ENCODE measurements around the gene RAI1. TPM values are rescaled to one million over a fixed set of nuclear protein-coding genes. Genes with fewer than 3 reads are reported as not detected.
A peak's percentile ranks its signal among the peaks of the same experiment; 100 is the strongest.

The RAI1 gene
- total RNA-seq, 1 experiment from 2014 or later = 46.8 TPM

DNA sequence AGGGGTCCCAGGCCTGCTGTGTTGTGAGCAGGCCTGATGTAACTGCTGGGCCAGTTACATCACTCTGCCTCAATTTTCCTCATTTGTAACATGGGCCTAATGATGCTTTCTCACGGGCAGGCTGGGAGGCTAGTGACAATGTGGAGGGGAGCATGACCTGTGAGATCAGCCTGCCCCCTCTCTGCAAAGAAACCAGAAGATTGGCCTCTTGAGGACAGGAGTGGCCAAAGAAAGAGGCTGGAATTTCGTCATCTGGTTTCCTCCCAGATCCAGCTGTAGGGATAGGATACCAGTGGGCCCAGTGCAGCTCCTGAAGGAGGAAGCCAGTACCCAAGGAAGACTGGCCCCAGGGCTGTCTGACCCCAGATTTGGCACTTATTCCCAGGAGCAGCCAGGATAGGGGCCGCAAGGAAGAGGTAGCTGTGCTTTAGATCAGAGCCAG lies 156.1 kb downstream of the RAI1 start:
- Histone ChIP-seq H3K4me3 (ENCODE audit: low read depth, low read length, poor library complexity, severe bottlenecking) (peak overlapping the region; percentile 96), H3K27ac (ENCODE audit: low read depth, low read length, poor library complexity, severe bottlenecking) (peak overlapping the region; percentile 100), H3K4me1 (ENCODE audit: insufficient read depth, low read length, poor library complexity, severe bottlenecking) (peaks cover 71% of the 10 kb centered on the region), H3K36me3 (ENCODE audit: insufficient read depth, low read length, poor library complexity, severe bottlenecking) (peaks cover 4% of the 10 kb centered on the region), H3K9me3 (ENCODE audit: low read depth, low read length, poor library complexity, severe bottlenecking) (no peaks in the 10 kb centered on the region), H3K27me3 (replicated peaks; ENCODE audit: insufficient read depth, low read depth, low read length, poor library complexity) (no peaks in the 10 kb centered on the region)
- POLR2A ChIA-PET (ENCODE audit: low non-redundant PET) = interaction anchor here (0.5 kb wide), 1 partner anchor 12 kb away, joined by 3 read pairs; no protein-coding TSS in a partner anchor
- DNase-seq (ENCODE audit: low spot score) = no peak
- CTCF ChIA-PET = no interaction called here
- BruUV-seq (replicated peaks) = TSS peak; percentile 70
- intact Hi-C loops (cut with micrococcal nuclease; ENCODE audit: unreplicated experiment) = no loop called here
- TF ChIP-seq, protein P1, sequence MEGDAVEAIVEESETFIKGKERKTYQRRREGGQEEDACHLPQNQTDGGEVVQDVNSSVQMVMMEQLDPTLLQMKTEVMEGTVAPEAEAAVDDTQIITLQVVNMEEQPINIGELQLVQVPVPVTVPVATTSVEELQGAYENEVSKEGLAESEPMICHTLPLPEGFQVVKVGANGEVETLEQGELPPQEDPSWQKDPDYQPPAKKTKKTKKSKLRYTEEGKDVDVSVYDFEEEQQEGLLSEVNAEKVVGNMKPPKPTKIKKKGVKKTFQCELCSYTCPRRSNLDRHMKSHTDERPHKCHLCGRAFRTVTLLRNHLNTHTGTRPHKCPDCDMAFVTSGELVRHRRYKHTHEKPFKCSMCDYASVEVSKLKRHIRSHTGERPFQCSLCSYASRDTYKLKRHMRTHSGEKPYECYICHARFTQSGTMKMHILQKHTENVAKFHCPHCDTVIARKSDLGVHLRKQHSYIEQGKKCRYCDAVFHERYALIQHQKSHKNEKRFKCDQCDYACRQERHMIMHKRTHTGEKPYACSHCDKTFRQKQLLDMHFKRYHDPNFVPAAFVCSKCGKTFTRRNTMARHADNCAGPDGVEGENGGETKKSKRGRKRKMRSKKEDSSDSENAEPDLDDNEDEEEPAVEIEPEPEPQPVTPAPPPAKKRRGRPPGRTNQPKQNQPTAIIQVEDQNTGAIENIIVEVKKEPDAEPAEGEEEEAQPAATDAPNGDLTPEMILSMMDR (conservative IDR thresholded peaks at IDR 0.05; ENCODE audit: low read depth, low read length) = no peak
- no peak for TF ChIP-seq EZH2 (IDR thresholded peaks at IDR 0.05; ENCODE audit: borderline replicate concordance, low read depth, low read length, poor library complexity, severe bottlenecking)

DNA sequence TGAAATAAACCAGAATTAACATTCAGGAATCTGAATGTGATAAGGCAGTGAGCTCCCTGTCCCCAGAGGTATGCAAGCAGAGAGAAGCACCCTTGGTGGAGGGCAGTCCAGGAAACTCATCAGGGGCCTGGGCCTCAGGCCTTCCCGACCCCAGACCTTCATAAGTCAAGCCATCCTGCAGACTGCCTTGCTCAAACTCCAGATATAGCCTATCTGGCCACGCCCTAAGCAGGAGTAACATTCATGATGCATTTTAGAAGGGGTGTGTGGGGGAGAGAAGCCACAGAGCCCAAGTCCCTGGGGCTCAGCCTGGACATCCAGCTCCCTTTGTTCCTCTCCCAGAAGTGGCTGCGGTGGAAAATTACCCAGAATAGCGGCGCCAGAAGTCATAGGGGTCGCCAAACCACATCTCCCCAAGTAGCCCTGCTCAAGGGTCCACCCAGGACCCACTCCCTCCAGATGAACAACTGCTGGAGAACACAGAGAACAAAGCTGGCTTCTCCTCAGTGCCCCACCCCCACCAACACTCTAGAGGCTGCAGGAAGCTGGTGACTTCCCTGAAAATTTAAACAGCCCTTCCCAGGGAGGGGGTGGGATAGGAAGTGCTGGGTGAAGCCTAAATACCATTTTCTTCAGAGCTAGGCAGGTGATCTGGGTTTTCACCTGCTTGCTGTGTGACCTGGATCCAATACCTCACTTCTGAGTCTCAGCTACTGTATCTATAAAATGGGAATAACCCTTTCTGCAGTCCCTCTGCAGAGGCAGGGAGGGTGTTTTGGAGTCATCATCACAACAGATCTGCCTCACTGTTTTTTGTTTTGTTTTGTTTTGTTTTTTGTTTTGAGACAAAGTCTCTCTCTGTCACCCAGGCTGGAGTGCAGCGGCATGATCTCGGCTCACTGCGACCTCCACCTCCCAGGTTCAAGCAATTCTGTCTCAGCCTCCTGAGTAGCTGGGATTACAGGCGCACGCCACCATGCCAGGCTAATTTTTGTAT lies 157.0 kb downstream of the RAI1 start:
- H3K4me1 ChIP-seq (ENCODE audit: insufficient read depth, low read length, poor library complexity, severe bottlenecking) = peaks cover 71% of the 10 kb centered on the region
- peak overlapping the region; percentile 100 for H3K27ac ChIP-seq (ENCODE audit: low read depth, low read length, poor library complexity, severe bottlenecking)
- H3K27me3 ChIP-seq (replicated peaks; ENCODE audit: insufficient read depth, low read depth, low read length, poor library complexity) = no peaks in the 10 kb centered on the region
- peak; percentile 73 for DNase-seq (ENCODE audit: low spot score)
- BruUV-seq (replicated peaks) = no TSS peak
- intact Hi-C loops (cut with micrococcal nuclease; ENCODE audit: unreplicated experiment) = no loop called here
- ChIA-PET CTCF (no interaction called here), POLR2A (ENCODE audit: low non-redundant PET) (interaction anchor here (0.5 kb wide), 1 partner anchor 12 kb away, joined by 3 read pairs; no protein-coding TSS in a partner anchor)
- no peaks in the 10 kb centered on the region for H3K9me3 ChIP-seq (ENCODE audit: low read depth, low read length, poor library complexity, severe bottlenecking)
- no peak overlapping the region for H3K4me3 ChIP-seq (ENCODE audit: low read depth, low read length, poor library complexity, severe bottlenecking)
- TF ChIP-seq, protein P1 (conservative IDR thresholded peaks at IDR 0.05; ENCODE audit: low read depth, low read length) = no peak
- no peak for TF ChIP-seq EZH2 (IDR thresholded peaks at IDR 0.05; ENCODE audit: borderline replicate concordance, low read depth, low read length, poor library complexity, severe bottlenecking)
- H3K36me3 ChIP-seq (ENCODE audit: insufficient read depth, low read length, poor library complexity, severe bottlenecking) = peaks cover 4% of the 10 kb centered on the region

DNA sequence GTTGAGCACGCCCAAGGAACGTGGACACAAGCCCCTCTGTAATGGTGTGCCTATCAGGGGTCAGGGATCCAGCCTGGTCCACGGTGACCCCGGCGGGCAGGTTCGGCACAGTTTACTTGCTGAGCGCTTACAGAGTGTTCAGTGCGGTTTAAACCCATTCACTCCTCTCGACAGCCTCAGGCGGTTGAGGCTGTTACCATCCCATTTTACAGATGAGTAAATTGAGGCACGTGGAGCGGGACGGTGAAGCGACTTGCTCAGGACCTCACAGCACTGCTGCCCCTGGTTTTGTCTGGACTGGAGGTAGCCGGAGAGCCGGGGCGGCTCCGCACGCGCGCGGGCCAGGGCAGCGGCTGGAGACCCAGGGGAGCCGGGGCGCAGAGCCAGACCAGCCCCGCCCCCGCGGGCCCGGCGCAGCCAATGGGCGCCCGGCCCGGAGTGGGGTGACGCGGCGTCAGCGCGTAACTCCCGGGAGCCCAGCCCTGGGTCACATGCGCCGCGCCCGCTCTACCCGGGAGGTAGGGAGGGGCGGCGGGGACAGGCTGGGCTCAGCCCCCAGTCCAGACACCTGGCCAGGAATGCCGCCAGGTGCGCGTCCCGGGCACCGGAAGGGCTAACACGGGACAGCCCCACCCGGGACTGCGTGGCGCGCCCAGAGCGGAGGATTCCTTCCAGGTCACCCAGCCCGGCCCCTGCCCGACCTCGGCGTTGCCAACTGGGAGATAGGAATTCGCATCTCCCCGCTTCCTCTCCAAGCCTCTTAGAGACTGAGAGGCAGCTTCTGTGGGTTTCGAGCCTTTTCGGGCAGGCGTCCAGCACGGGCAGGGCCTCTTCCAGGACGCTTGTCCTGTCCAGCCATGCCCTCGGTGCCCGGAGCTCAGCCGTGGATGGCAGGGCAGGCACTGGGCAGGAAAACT lies 158.8 kb downstream of the RAI1 start:
- TF ChIP-seq, protein P1 (conservative IDR thresholded peaks at IDR 0.05; ENCODE audit: low read depth, low read length) = no peak
- TF ChIP-seq EZH2 (IDR thresholded peaks at IDR 0.05; ENCODE audit: borderline replicate concordance, low read depth, low read length, poor library complexity, severe bottlenecking) = no peak
- H3K36me3 ChIP-seq (ENCODE audit: insufficient read depth, low read length, poor library complexity, severe bottlenecking) = peaks cover 2% of the 10 kb centered on the region
- H3K27ac ChIP-seq (ENCODE audit: low read depth, low read length, poor library complexity, severe bottlenecking) = peak overlapping the region; percentile 86
- H3K4me3 ChIP-seq (ENCODE audit: low read depth, low read length, poor library complexity, severe bottlenecking) = peak overlapping the region; percentile 20
- ChIA-PET POLR2A (ENCODE audit: low non-redundant PET) (interaction anchor here (0.6 kb wide), 1 partner anchor 103 kb away, joined by 9 read pairs; no protein-coding TSS in a partner anchor), CTCF (no interaction called here)
- no peaks in the 10 kb centered on the region for H3K9me3 ChIP-seq (ENCODE audit: low read depth, low read length, poor library complexity, severe bottlenecking)
- H3K27me3 ChIP-seq (replicated peaks; ENCODE audit: insufficient read depth, low read depth, low read length, poor library complexity) = no peaks in the 10 kb centered on the region
- peaks cover 56% of the 10 kb centered on the region for H3K4me1 ChIP-seq (ENCODE audit: insufficient read depth, low read length, poor library complexity, severe bottlenecking)
- intact Hi-C loops (cut with micrococcal nuclease; ENCODE audit: unreplicated experiment) = no loop called here
- peak; percentile 75 for DNase-seq (ENCODE audit: low spot score)
- no TSS peak for BruUV-seq (replicated peaks)
